GM12878 (cell line): ENCODE measurements around the gene DCAF4. TPM values are rescaled to one million over a fixed set of nuclear protein-coding genes. Genes with fewer than 3 reads are reported as not detected.

Experiments used
- ATAC-seq: fragments of 200-7000 bp; cut with Tn5 transposase; 3 replicates; pipeline ENCODE4 v1.9.1; 2020; ENCODE audit warnings: mild to moderate bottlenecking, moderate library complexity
- BruUV-seq: library from RNA; stranded (reverse); fragments of 400-500 nt; replicated peaks from 2 replicates; lab custom pipeline; 2021; lab: Mats Ljungman, UMichigan
- CTCF ChIA-PET: fragments of 300-600 bp; sonication (Branson Sonifier 250); formaldehyde crosslinking; extraction: SDS; loops from one replicate; lab custom pipeline; 2021; ENCODE audit warnings: inconsistent platforms; lab: Yijun Ruan, JAX
- POLR2A ChIA-PET: fragments of 350-600 bp; formaldehyde crosslinking; extraction: SDS; loops from one replicate; lab custom pipeline; 2021; ENCODE audit warnings: inconsistent platforms; lab: Charles Lee
- RAD21 ChIA-PET: fragments of 300-600 bp; sonication (Branson Sonifier 250); formaldehyde crosslinking; loops from one replicate; lab custom pipeline; 2023; ENCODE audit warnings: antibody characterized with exemption; ENCODE audit not compliant: unreplicated experiment; lab: Charles Lee
- SMC1A ChIA-PET: fragments of 300-600 bp; sonication (Branson Sonifier 250); formaldehyde crosslinking; loops from one replicate; lab custom pipeline; 2023; ENCODE audit not compliant: unreplicated experiment, uncharacterized antibody; lab: Charles Lee
- DNase-seq: peaks from one replicate; pipeline ENCODE4 v3.0.0-alpha.2; 2011; ENCODE audit warnings: low read depth, low spot score
- FAIRE-seq: peaks from 3 replicates; lab custom pipeline; 2011; peaks lifted over from hg19 to GRCh38; lab: Jason Lieb, UNC
- H2AFZ ChIP-seq: 2 replicates; pipeline ENCODE4 v1.6.0; 2011; ENCODE audit warnings: low read depth, low read length, control low read depth; ENCODE audit not compliant: control insufficient read depth
- H3K27ac ChIP-seq: 2 replicates; pipeline ENCODE4 v1.5.1; 2011; ENCODE audit warnings: control low read depth; ENCODE audit not compliant: control insufficient read depth, insufficient read depth
- H3K27me3 ChIP-seq, 2 experiments: replicated peaks in 1 of 2; 2 replicates each; pipeline versions ENCODE4 v1.6.0 to v1.6.1; 2011; ENCODE audit warnings: low read length in 1 of 2; ENCODE audit not compliant: control insufficient read depth in 2 of 2, insufficient read depth in 2 of 2
- H3K36me3 ChIP-seq, 2 experiments: 2 replicates each; pipeline ENCODE4 v1.5.1; 2011; ENCODE audit warnings: low read length in 1 of 2; ENCODE audit not compliant: control insufficient read depth in 2 of 2, insufficient read depth in 2 of 2
- H3K4me1 ChIP-seq: 2 replicates; pipeline ENCODE4 v1.6.1; 2011; ENCODE audit warnings: mild to moderate bottlenecking, low read length, moderate library complexity, mixed read lengths; ENCODE audit not compliant: control insufficient read depth, insufficient read depth
- H3K4me2 ChIP-seq: 2 replicates; pipeline ENCODE4 v1.6.0; 2011; ENCODE audit warnings: control low read depth; ENCODE audit not compliant: control insufficient read depth, insufficient read depth
- H3K4me3 ChIP-seq: fragments of 200-600 bp; sonication (generic); 2 replicates; pipeline ENCODE4 v1.5.1; 2016
- H3K79me2 ChIP-seq: 2 replicates; pipeline ENCODE4 v1.6.0; 2011; ENCODE audit warnings: low read length; ENCODE audit not compliant: control insufficient read depth, insufficient read depth
- H3K9ac ChIP-seq: 2 replicates; pipeline ENCODE4 v1.8.0; 2011; ENCODE audit warnings: low read length, control low read depth, mixed read lengths; ENCODE audit not compliant: control insufficient read depth, insufficient read depth
- H3K9me3 ChIP-seq: replicated peaks from 3 replicates; pipeline ENCODE4 v1.5.1; 2011; ENCODE audit warnings: mild to moderate bottlenecking, low read length; ENCODE audit not compliant: control insufficient read depth, insufficient read depth
- H4K20me1 ChIP-seq: 2 replicates; pipeline ENCODE4 v1.6.0; 2011; ENCODE audit not compliant: control insufficient read depth, insufficient read depth
- E4F1 ChIP-seq: fragments of 450-650 bp; IDR thresholded peaks from 2 replicates; pipeline ENCODE4 v1.6.1; 2018; ENCODE audit warnings: borderline replicate concordance, mild to moderate bottlenecking; ENCODE audit not compliant: partially characterized antibody
- GATAD2B ChIP-seq: fragments of 450-650 bp; conservative IDR thresholded peaks from 2 replicates; pipeline ENCODE4 v1.6.1; 2017; ENCODE audit warnings: low read depth, mild to moderate bottlenecking, moderate library complexity
- HDAC6 ChIP-seq: fragments of 200-600 bp; sonication (generic); IDR thresholded peaks from one replicate; pipeline ENCODE4 v1.8.0; 2017; ENCODE audit warnings: antibody characterized with exemption; ENCODE audit not compliant: unreplicated experiment
- LARP7 ChIP-seq: fragments of 450-650 bp; IDR thresholded peaks from 2 replicates; pipeline ENCODE4 v1.6.1; 2017; ENCODE audit warnings: mild to moderate bottlenecking
- NFIC ChIP-seq: IDR thresholded peaks from 2 replicates; pipeline ENCODE4 v1.6.1; 2012; ENCODE audit warnings: low read depth, mild to moderate bottlenecking, inconsistent platforms, low read length, moderate library complexity
- NKRF ChIP-seq: fragments of 450-650 bp; conservative IDR thresholded peaks from 2 replicates; pipeline ENCODE4 v1.6.1; 2017; ENCODE audit warnings: mild to moderate bottlenecking, moderate library complexity
- PKNOX1 ChIP-seq: fragments of 450-650 bp; IDR thresholded peaks from 2 replicates; pipeline ENCODE4 v1.6.1; 2016; ENCODE audit warnings: mild to moderate bottlenecking
- RELA ChIP-seq: fragments of 450-650 bp; IDR thresholded peaks from 2 replicates; pipeline ENCODE4 v1.8.0; 2014; ENCODE audit warnings: borderline replicate concordance; ENCODE audit not compliant: partially characterized antibody
- STAT3 ChIP-seq: IDR thresholded peaks from 2 replicates; pipeline ENCODE4 v1.6.1; 2011; ENCODE audit warnings: low read depth, low read length, improper control_type of control experiment
- TCF3 ChIP-seq: IDR thresholded peaks from 2 replicates; pipeline ENCODE4 v1.6.1; 2012; ENCODE audit warnings: low read depth, mild to moderate bottlenecking, low read length, borderline replicate concordance; ENCODE audit not compliant: insufficient read depth
- WGBS: methylation state at CpG from one replicate; pipeline ENCODE4 v1.1.6; 2016; ENCODE audit warnings: low lambda C conversion rate; ENCODE audit not compliant: insufficient replicate concordance, insufficient coverage; ENCODE audit errors: missing lambda C conversion rate; 5-methylcytosine and 5-hydroxymethylcytosine counted together
- in situ Hi-C: fragments of 300-500 bp; cut with MboI; formaldehyde crosslinking; loops from 9 replicates; pipeline ENCODE4 v1.14.3; 2018; ENCODE audit warnings: mixed read lengths
- intact Hi-C: fragments of 100-400 bp; cut with micrococcal nuclease; formaldehyde crosslinking; loops from one replicate; pipeline ENCODE4 v1.14.2; 2022; ENCODE audit not compliant: unreplicated experiment
- polyA plus RNA-seq, 11 experiments: library from polyadenylated mRNA; depleted of rRNA in 4 of 11; unstranded in 6 of 11; stranded (reverse) in 5 of 11; fragments of >200 nt; fragmentation: Nextera tagmentation in 4 of 11; fragmentation: Illumina TruSeq in 1 of 11; extraction: Ambion mirVana in 4 of 11; extraction: Trizol in 1 of 11; gene quantifications; 1 replicate in 1 of 11; 2 replicates in 10 of 11; pipeline versions ENCODE4 v1.2.1 to v1.2.3, GENCODE V29; 2011 to 2016; ENCODE audit warnings: inconsistent platforms in 2 of 11, missing spikeins in 2 of 11, low read depth in 1 of 11
- total RNA-seq, 4 experiments: library from RNA; depleted of rRNA in 3 of 4; stranded (reverse); fragments of >200 nt in 3 of 4; fragmentation: Illumina TruSeq in 1 of 4; extraction: Trizol in 1 of 4; gene quantifications; 2 replicates each; pipeline versions ENCODE4 v1.2.1 to v1.2.3, GENCODE V29; 2013 to 2021

DCAF4 gene
- total and polyA plus RNA-seq, 10 of the 15 experiments (the other 5 are each of a cell fraction or from before 2014, with no cell fraction given) = 2.6 to 51.1 (median 21.0) TPM

GRCh38 chr14:72982146-72982708, 56.0 kb downstream of the DCAF4 start:
- no TSS peak for BruUV-seq
- H3K36me3 ChIP-seq = peaks cover 2 to 5% of the 10 kb centered on the region in 2 experiments; a peak in 3 of 4 replicates
- no peak for FAIRE-seq
- 68% methylated on average over 3 of the region's 3 CpGs for WGBS
- ChIA-PET CTCF (interaction anchor here (0.6 to 0.8 kb wide), 2 partner anchors 78 to 1747 kb away, joined by 3 read pairs; no protein-coding TSS in a partner anchor), RAD21 (no interaction called here)
- H3K4me3 ChIP-seq = no peak overlapping the region
- no peak overlapping the region for H3K9ac ChIP-seq
- H3K27me3 ChIP-seq = no peaks in the 10 kb centered on the region
- no peaks in the 10 kb centered on the region for H3K9me3 ChIP-seq
- TF ChIP-seq HDAC6 (no peak), LARP7 (no peak), NFIC (no peak)
- TF ChIP-seq, all 136 proteins: peak for 0
- Histone ChIP-seq H3K79me2 (no peaks in the 10 kb centered on the region), H3K4me1 (no peaks in the 10 kb centered on the region), H3K27ac (no peak overlapping the region), H4K20me1 (no peaks in the 10 kb centered on the region), H3K4me2 (no peak overlapping the region), H2AFZ (no peak overlapping the region)
- ATAC-seq (no peak), DNase-seq (no peak)
- intact Hi-C loops (no loop called here), in situ Hi-C loops (no loop called here)
- ChIA-PET POLR2A (interaction anchor here (1.0 kb wide), 1 partner anchor 11 kb away, joined by 3 read pairs; no protein-coding TSS in a partner anchor), SMC1A (interaction anchor here (0.6 to 0.7 kb wide), 3 partner anchors 75 to 716 kb away, joined by 3 read pairs; no protein-coding TSS in a partner anchor)

- H3K9ac ChIP-seq = no peak overlapping the region
- no peak overlapping the region for H3K4me2 ChIP-seq
- no peaks in the 10 kb centered on the region for H3K9me3 ChIP-seq
- ChIA-PET SMC1A (no interaction called here), RAD21 (no interaction called here), POLR2A (no interaction called here), CTCF (interaction anchor here (0.7 kb wide), 1 partner anchor 320 kb away, joined by 4 read pairs; no protein-coding TSS in a partner anchor)
- H3K27ac ChIP-seq = no peak overlapping the region
- DNase-seq (no peak), ATAC-seq (no peak), FAIRE-seq (no peak)
- no TSS peak for BruUV-seq
- H4K20me1 ChIP-seq = no peaks in the 10 kb centered on the region
- peaks cover 0 to 4% of the 10 kb centered on the region in 2 experiments; a peak in 1 of 4 replicates for H3K36me3 ChIP-seq
- whole genome bisulfite sequencing = 97% methylated on average over 2 of the region's 3 CpGs
- H3K4me1 ChIP-seq = no peaks in the 10 kb centered on the region
- H3K27me3 ChIP-seq = no peaks in the 10 kb centered on the region
- no peak overlapping the region for H2AFZ ChIP-seq
- intact Hi-C loops (no loop called here), in situ Hi-C loops (no loop called here)
- no peak overlapping the region for H3K4me3 ChIP-seq
- no peaks in the 10 kb centered on the region for H3K79me2 ChIP-seq
- TF ChIP-seq RELA = no peak
- no peak for TF ChIP-seq PKNOX1
- no peak for TF ChIP-seq STAT3
- no peak for TF ChIP-seq GATAD2B
- TF ChIP-seq E4F1 = no peak
- no peak for TF ChIP-seq NFIC
- no peak for TF ChIP-seq NKRF
- TF ChIP-seq TCF3 = no peak
These were observed 60.0 kb downstream of the DCAF4 start for GRCh38 chr14:72986214-72986613.
